ENCODE results near the gene IQGAP2. TPM values are rescaled to one million over a fixed set of nuclear protein-coding genes. Genes with fewer than 3 reads are reported as not detected.

The IQGAP2 gene
- total and polyA plus RNA-seq, 2 donors = 20.7 to 33.3 TPM

Other genes with a start within 250 kb of the IQGAP2 start
- gene F2RL2, start 220.1 kb downstream of the IQGAP2 start, total RNA-seq = 1.1 TPM
- 0.91 TPM for gene F2RL2, start 220.1 kb downstream of the IQGAP2 start, polyA plus RNA-seq

Data from thymus (tissue), 2 donors.